Neural cell (in vitro differentiated cells): ENCODE measurements around the gene PLEKHA5. TPM values are rescaled to one million over a fixed set of nuclear protein-coding genes. Genes with fewer than 3 reads are reported as not detected.

Source experiments
- H2AFZ ChIP-seq: fragments of 200-600, 300-800 bp; sonication (generic), shearing (Covaris generic); 2 replicates; pipeline ENCODE4 v1.6.0; 2014; ENCODE audit warnings: low read depth, mild to moderate bottlenecking, antibody characterized with exemption, low read length, moderate library complexity
- H3F3A ChIP-seq: fragments of 200-600 bp; shearing (Covaris generic); 2 replicates; pipeline ENCODE4 v1.6.1; 2016; ENCODE audit warnings: mild to moderate bottlenecking, moderate library complexity, mixed read lengths, antibody characterized with exemption, low read length; ENCODE audit not compliant: insufficient read depth, poor library complexity, severe bottlenecking
- H3K27ac ChIP-seq: fragments of 200-600, 300-800 bp; sonication (generic), shearing (Covaris generic); 2 replicates; pipeline ENCODE4 v1.5.1; 2014; ENCODE audit warnings: mild to moderate bottlenecking, low read length, moderate library complexity
- H3K27me3 ChIP-seq: fragments of 300-800, 200-600 bp; sonication (generic), shearing (Covaris generic); 2 replicates; pipeline ENCODE4 v1.6.0; 2014; ENCODE audit warnings: mild to moderate bottlenecking, low read depth, low read length, moderate library complexity; ENCODE audit not compliant: insufficient read depth
- H3K36me3 ChIP-seq: fragments of 300-800, 200-600 bp; sonication (generic), shearing (Covaris generic); 2 replicates; pipeline ENCODE4 v1.5.1; 2014; ENCODE audit warnings: mild to moderate bottlenecking, antibody characterized with exemption, low read length, moderate library complexity; ENCODE audit not compliant: insufficient read depth
- H3K4me2 ChIP-seq: fragments of 300-800, 200-600 bp; sonication (generic), shearing (Covaris generic); 2 replicates; pipeline ENCODE4 v1.6.0; 2014; ENCODE audit warnings: mild to moderate bottlenecking, low read length
- H3K4me3 ChIP-seq: fragments of 300-800, 200-600 bp; sonication (generic), shearing (Covaris generic); 2 replicates; pipeline ENCODE4 v1.5.1; 2014; ENCODE audit warnings: mild to moderate bottlenecking, low read length, moderate library complexity
- H3K79me2 ChIP-seq: fragments of 200-600 bp; shearing (Covaris generic); replicated peaks from 2 replicates; pipeline ENCODE4 v1.6.0; 2014; ENCODE audit warnings: mild to moderate bottlenecking, low read length, moderate library complexity; ENCODE audit not compliant: insufficient read depth
- H3K9ac ChIP-seq: fragments of 300-800, 200-600 bp; sonication (generic), shearing (Covaris generic); 2 replicates; pipeline ENCODE4 v1.6.1; 2016; ENCODE audit warnings: mild to moderate bottlenecking, low read length, mixed read lengths
- H3K9me2 ChIP-seq: fragments of 200-600 bp; shearing (Covaris generic); 2 replicates; pipeline ENCODE4 v1.6.1; 2016; ENCODE audit warnings: mild to moderate bottlenecking, low read length, mixed read lengths; ENCODE audit not compliant: insufficient read depth
- H3K9me3 ChIP-seq: fragments of 200-600, 300-800 bp; sonication (generic), shearing (Covaris generic); 2 replicates; pipeline ENCODE4 v1.6.1; 2016; ENCODE audit warnings: mild to moderate bottlenecking, mixed run types, low read length, moderate library complexity, mixed read lengths
- H4K20me1 ChIP-seq: fragments of 200-600 bp; shearing (Covaris generic); 2 replicates; pipeline ENCODE4 v1.6.1; 2016; ENCODE audit warnings: mild to moderate bottlenecking, mixed run types; ENCODE audit not compliant: insufficient read depth
- CTCF ChIP-seq: fragments of 450-650 bp; IDR thresholded peaks from 2 replicates; pipeline ENCODE4 v1.5.1; 2014; ENCODE audit warnings: antibody characterized with exemption, mild to moderate bottlenecking, moderate library complexity; ENCODE audit not compliant: poor library complexity, severe bottlenecking
- EP300 ChIP-seq: fragments of 450-650 bp; conservative IDR thresholded peaks from 2 replicates; pipeline ENCODE4 v1.6.1; 2014; ENCODE audit warnings: antibody characterized with exemption, mild to moderate bottlenecking, moderate library complexity; ENCODE audit not compliant: poor library complexity, severe bottlenecking
- EZH2 ChIP-seq: fragments of 200-600, 300-800 bp; shearing (Covaris generic), sonication (generic); IDR thresholded peaks from 2 replicates; pipeline ENCODE4 v1.6.1; 2014; ENCODE audit warnings: antibody characterized with exemption, low read length, borderline replicate concordance, mild to moderate bottlenecking; ENCODE audit not compliant: insufficient read depth, poor library complexity, severe bottlenecking
- MXI1 ChIP-seq: fragments of 450-650 bp; conservative IDR thresholded peaks from 2 replicates; pipeline ENCODE4 v1.6.1; 2014; ENCODE audit warnings: antibody characterized with exemption, mild to moderate bottlenecking; ENCODE audit not compliant: poor library complexity, severe bottlenecking
- POLR2AphosphoS5 ChIP-seq: IDR thresholded peaks from 2 replicates; pipeline ENCODE4 v1.6.1; 2012
- RAD21 ChIP-seq: fragments of 450-650 bp; conservative IDR thresholded peaks from 2 replicates; pipeline ENCODE4 v1.6.1; 2014; ENCODE audit warnings: antibody characterized with exemption, mild to moderate bottlenecking, moderate library complexity
- REST ChIP-seq: IDR thresholded peaks from 2 replicates; pipeline ENCODE4 v1.6.1; 2012; ENCODE audit warnings: borderline replicate concordance
- SMC3 ChIP-seq: fragments of 450-650 bp; conservative IDR thresholded peaks from 2 replicates; pipeline ENCODE4 v1.6.1; 2014; ENCODE audit warnings: antibody characterized with exemption, mild to moderate bottlenecking, moderate library complexity; ENCODE audit not compliant: poor library complexity
- TAF1 ChIP-seq: IDR thresholded peaks from 2 replicates; pipeline ENCODE4 v1.6.1; 2012; ENCODE audit warnings: low read depth
- polyA plus RNA-seq: library from polyadenylated mRNA; depleted of rRNA; stranded (reverse); fragments of >200 nt; gene quantifications from 2 replicates; pipeline ENCODE4 v1.2.3, GENCODE V29; 2014

Gene PLEKHA5
- polyA plus RNA-seq, 1 donor from 2014 or later = 130 TPM

DNA sequence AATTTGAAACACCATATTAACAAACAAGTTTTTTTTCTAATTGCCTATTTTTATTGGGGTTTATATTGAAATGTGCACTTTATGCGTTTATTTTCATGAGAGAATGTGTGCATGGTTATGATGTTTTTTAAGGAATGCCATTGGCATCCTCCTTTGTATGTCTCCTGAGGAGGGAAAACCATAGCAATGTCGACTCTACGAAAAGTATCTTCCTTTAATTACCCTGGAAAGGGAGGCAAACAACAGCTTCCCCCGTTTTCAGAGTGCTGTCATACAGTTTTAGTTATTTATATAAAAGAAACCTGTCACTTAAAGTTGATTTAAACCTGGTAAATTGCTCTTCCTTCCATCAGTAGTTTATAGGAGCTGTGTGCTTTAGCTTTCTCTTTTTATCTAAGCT, 117.4 kb downstream of the PLEKHA5 start:
- Histone ChIP-seq H3K4me3 (no peak overlapping the region), H3K9me3 (no peaks in the 10 kb centered on the region), H4K20me1 (no peaks in the 10 kb centered on the region), H3K9ac (no peak overlapping the region), H3K4me2 (no peak overlapping the region), H2AFZ (no peak overlapping the region), H3K79me2 (peaks cover 12% of the 10 kb centered on the region), H3K27me3 (no peaks in the 10 kb centered on the region), H3K9me2 (no peaks in the 10 kb centered on the region), H3F3A (no peaks in the 10 kb centered on the region), H3K36me3 (no peaks in the 10 kb centered on the region), H3K27ac (no peak overlapping the region)
- TF ChIP-seq EP300 = no peak
- no peak for TF ChIP-seq CTCF
- no peak for TF ChIP-seq EZH2
- no peak for TF ChIP-seq POLR2AphosphoS5
- no peak for TF ChIP-seq REST
- no peak for TF ChIP-seq SMC3
- no peak for TF ChIP-seq TAF1
- no peak for TF ChIP-seq RAD21
- TF ChIP-seq MXI1 = no peak

DNA sequence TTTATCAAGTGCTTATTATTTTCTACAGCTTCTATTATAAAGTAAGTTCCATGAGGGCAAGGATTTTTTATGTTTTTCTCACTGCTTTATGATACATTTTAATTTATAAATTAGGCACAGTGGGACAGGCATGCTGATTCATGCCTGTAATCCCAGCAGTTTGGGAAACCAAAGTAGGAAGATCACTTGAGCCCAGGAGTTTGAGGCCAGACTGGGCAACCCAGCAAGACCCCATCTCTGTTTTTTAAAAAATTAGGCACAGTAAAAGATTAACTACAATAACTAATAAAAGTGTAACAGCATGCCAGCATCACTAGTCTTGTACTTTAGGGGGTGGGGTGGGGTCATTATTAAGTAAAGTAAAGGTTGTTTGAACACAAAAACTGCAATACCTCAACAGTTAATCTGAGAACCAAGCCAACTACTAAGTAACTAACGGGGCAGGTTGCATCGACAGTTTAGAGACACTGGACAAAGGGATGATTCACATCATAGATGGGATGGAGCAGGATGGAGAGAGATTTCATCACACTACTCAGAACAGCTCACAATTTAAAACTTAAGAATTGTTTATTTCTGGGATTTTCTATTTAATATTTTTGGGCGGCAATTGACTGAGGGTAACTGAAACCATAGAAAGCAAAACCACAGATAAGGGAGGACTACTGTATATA, 119.5 kb downstream of the PLEKHA5 start:
- Histone ChIP-seq H3K9ac (no peak overlapping the region), H3K4me3 (no peak overlapping the region), H3K4me2 (no peak overlapping the region), H4K20me1 (no peaks in the 10 kb centered on the region), H3K79me2 (peaks cover 12% of the 10 kb centered on the region), H3K27ac (no peak overlapping the region), H3F3A (no peaks in the 10 kb centered on the region), H3K9me3 (no peaks in the 10 kb centered on the region), H3K27me3 (no peaks in the 10 kb centered on the region), H3K9me2 (no peaks in the 10 kb centered on the region), H2AFZ (no peak overlapping the region), H3K36me3 (no peaks in the 10 kb centered on the region)
- TF ChIP-seq TAF1 (no peak), CTCF (no peak), MXI1 (no peak), POLR2AphosphoS5 (no peak)
